Measurements from ENCODE around the gene RTP5.
"Not testable (repeated sequence)": the region's sequence is repeated elsewhere in the genome, so short reads cannot be mapped to it uniquely, and the experiment has no call there.

The RTP5 gene

DNA sequence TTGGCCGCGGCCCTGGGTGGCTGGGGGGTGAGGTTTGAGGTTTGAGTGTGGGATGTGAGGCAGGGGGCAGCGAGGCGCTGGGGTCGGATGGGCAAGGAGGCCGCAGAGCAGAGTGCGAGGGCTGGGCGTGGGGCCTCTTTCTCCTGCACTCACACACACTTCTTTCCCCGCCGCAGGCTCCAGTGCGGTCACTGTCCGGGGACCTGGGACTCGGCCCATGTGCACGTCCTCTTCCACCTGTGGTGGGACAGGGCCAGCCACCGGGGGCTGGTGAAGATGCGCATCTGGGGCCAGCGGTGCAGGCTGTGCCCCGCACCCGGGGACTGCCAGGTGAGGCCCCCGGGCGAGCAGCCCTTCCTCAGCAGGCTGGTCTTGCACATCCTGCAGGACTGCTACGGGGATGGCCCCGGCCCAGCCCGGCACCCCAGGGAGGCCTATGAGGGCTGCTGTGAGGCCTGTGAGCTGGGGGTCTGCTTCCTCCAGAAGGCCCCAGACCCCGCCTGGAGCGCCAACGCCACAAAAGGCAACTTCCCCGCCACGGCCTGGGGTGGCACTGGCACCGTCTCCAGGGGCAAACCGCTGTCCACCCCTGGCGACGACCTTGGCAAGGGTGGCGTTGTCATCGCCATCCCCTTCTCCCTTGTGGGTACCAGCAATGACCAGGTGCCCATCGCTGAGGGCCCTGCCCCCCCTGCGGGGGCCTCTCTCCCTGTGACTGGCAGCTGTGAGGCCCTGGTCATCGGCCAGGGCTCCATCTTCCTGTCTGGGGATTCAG, 2.2 kb downstream of the RTP5 start:
- DNase-seq, result no peak

DNA sequence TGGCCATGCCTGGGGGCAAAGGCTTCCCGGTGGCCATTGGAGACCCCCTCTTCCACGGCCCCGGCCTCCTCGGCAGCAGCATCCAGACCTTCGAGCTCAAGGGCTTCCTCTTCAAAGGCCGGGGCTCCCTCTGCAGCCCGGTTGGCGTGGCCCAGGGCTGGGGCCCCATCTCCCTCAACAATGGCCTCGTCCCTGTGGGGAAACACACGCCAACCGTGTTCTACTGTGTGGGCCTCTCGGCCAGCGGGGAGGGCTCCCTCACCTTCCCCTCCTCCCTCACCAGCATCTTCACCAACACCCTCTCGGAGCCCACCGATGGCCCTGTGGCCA, 2.7 kb downstream of the RTP5 start:
- no peak for DNase-seq

DNA sequence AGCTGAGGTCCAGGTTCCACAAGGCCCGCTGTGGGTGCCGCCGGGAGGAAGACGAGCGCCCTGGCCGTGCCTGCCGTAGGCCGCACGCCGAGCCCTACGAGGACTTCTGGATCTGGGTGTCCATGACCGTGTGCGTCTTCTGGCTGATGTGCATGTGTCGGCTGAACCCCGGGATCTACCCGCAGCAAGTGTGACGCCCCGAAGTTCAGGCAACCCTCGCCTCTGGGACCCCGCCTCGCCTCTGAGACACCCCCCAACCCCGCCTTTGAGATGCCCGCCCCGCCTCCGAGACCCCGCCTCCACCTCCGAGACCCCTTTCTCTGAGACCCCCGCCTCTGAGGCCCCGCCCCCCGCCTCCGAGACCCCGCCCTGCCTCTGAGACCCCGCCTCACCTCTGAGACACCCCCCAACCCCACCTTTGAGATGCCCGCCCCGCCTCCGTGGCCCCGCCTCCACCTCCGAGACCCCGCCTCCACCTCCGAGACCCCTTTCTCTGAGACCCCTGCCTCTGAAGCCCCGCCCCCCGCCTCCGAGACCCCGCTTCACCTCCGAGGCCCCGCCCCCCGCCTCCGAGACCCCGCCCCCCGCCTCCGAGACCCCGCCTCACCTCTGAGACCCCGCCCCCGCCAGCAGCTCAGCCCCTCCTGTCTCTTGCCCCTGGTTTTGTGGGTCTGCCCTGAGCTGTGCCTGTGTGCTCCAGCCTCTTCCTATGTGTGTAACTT, 3.7 kb downstream of the RTP5 start:
- DNase-seq, result no peak

DNA sequence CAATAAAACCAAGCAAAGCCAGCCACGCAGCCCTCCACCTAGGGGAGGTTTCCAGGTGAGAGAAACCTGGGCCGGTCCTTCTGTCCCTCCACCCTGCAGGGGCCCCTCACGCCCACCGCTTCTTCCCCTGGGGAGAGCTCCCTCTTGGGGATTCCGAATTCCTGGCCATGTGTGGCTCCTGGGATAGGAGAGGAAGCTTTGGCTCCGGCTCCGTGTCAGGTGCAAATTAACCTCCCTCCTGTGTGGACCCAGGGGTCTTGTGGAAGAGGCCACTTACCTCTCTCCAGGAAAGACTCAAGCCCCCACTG, 4.2 kb downstream of the RTP5 start:
- DNase-seq, result no peak

DNA sequence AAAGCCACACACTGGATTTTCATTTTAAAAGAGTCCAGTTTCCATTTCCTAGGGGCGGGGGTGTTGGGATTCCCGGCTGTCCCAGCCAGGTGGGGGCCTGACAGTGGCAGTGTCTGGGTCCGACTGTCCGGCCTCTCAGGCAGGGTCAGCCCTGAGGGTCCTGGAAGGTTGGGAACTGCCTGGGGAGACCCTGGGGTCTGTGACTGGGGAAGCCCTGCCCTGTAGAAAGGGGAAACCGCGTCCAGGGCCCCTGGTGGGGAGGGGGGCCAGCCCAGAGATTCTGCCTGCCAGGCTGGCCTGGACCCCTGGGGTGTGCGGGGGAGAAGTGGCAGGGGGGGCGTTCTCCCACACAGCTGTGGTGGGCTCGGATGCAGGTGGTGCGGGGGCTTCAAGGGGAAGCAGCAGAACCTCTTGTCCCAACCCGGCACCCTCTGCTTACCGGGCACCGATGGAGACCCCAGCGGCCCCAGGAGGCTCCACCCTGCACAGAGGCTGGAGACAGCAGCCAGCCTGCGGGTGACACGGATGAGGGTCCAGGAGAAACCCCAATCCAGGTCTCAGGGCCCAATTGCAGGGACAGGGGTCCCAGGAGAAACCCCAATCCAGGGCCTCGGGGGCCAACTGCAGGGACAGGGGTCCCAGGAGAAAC, 4.9 kb downstream of the RTP5 start:
- no peak for DNase-seq

DNA sequence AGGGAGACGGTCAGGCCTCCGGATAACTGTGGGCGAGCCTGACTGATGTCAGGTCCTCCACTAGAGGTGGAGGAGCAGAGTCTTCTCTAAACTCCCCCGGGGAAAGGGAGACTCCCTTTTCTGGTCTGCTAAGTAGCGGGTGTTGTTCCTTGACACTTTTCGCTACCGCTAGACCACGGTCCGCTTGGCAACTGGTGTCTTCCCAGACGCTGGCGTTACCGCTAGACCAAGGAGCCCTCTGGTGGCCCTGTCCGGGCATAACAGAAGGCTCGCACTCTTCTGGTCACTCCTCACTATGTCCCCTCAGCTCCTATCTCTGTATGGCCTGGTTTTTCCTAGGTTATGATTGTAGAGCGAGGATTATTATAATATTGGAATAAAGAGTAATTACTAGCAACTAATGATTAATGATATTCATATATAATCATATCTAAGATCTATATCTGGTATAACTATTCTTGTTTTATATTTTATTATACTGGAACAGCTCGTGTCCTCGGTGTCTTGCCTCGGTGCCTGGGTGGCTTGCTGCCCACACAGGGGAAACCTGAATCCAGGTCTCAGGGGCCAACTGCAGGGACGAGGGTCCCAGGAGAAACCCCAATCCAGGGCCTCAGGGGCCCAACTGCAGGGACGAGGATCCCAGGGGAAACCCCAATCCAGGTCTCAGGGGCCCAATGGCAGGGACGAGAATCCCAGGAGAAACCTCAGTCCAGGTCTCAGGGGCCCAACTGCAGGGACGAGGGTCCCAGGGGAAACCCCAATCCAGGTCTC, 6.4 kb downstream of the RTP5 start:
- DNase-seq, result not testable (repeated sequence)

DNA sequence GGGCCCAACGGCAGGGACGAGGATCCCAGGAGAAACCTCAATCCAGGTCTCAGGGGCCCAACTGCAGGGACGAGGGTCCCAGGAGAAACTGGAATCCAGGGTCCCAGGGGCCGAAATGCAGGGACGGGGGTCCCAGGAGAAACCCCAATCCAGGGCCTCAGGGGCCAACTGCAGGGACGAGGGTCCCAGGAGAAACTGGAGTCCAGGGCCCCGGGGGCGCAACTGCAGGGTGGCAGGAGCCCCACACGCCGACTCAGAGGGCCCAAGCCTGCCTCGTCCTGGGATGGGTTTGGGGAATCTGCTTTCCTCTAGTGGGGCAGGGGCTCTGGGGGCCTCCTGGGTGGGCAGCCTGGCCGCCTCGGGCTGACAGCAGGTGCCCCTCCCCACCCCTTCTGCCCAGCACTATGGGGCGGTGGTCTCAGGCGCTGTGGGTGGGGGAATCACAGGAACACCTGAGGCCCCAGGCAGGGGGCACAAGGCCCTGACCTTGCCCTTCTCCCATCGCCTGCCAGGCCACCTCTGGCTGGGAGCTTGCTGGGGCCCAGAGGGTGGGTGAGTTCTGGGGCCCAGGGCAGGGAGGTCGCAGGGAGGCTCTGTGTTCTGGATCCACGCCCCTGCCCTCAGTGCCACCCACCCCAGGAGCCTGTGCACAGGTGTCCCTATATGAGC, 7.1 kb downstream of the RTP5 start:
- no peak for DNase-seq

DNA sequence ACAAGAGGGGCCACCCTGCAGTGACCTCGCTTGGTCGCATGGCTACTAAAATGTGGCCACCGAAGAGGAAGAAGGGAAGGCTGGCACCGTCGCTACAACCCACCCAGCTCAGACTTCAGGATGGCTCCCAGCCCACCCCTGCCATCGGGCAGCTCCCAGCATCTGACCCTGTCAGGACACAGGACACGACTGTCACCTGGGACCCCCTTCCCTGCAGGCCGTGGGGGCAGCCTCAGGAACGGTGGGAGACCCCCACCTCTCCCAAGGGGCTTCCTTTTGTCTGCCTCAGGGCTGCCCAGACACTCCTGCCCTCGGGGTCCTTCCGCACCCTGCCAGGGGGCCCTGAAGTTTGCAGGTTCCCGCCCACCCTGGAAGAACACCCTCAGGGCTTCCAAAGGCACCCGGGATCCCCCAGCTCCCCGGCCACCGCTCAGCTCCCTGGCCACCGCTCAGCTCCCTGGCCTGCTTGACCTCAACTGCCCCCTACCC, 7.7 kb downstream of the RTP5 start:
- DNase-seq, result no peak

DNA sequence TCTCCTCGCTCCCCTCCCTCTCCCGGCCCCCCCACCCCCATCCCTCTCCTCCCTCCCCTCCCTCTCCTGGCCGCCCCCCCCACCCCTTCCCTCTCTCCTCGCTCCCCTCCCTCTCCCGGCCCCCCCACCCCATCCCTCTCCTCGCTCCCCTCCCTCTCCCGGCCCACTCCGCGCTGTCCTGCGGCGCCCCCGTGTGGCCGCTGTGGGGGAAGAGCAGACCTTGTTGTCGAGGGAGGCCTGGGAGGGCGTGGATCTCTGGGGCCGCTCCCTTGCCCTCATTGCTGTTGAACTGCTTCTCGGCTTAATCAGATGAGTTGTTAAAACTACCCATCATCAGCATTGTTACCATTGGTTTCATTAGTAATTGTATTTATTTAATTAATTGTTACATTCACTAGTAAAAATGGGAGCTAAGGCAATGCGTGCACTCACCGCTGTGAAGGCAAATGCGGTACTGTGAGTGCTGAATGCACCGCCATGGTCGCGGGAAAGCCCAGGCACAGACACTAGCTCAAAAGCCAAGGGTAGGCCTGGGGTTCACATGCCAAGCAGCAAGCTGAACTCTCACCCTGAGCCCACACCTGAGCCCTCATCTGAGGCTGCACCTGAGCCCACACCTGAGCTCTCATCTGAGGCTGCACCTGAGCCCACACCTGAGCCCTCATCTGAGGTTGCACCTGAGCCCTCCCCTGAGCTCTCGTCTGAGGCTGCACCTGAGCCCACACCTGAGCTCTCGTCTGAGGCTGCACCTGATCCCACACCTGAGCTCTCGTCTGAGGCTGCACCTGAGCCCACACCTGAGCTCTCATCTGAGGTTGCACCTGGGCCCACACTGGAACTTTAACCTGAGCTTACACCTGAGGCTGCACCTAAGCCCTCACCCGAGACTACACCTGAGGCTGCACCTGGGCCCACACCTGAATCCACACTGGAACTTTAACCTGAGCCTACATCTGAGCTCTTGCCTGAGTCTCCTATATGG, 8.8 kb downstream of the RTP5 start:
- DNase-seq, result peak; percentile 14

DNA sequence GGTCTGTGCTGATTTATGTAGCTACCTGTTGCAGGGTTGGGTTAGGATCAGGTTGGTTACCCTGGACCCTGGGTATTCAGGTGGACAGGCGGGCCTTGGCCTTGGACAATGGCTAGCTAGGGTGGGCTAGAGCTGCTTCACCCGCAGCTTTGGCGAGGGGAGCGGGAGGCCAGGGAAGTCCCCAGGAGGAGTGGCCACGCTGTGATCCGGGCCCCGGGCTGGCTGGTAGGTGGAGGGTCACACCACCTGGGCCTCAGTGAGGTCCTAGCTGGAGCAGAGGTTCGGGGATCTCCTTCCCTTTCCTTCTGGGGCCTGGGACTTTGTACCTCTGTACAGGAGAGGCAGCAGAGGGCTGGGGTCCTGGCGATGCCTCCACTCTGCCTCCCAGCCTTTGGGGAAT, 9.8 kb downstream of the RTP5 start:
- no peak for DNase-seq

DNA sequence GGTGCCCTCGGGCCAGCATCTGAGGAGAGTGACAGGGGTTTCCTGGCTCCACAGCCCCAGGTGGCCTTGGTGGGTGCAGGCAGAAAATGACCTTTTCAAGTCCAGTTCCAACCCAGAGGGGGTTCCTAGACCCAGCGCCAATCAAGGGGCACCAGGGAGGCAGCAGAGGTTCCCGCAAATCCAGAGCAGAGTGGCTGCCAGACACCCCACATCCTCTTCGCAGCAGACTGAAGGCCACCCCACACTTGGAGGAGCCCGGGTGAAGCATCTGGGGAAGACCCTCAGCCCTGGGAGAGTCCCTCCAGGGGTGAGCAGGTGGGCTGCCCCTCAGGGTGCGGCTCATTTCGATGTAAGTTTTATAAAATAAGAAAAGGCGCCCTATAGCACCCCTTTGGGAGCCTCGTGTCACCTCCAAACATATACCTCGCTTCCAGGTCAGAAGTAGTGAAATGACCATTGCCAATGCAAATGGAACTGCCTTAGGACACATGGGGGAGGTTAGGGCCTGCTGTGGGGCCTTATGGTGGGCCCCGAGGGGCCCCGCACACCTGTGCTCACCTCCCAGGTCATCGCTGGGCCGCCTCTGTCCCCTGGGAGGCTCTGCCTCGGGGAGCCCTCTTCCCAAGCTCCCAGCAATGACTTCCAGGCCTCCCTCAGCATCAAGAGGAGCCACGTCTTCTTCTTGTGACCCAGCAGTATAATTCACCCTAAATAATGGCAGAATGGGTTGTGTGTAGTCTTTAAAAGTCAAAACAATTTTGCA, 11.0 kb downstream of the RTP5 start:
- no peak for DNase-seq

DNA sequence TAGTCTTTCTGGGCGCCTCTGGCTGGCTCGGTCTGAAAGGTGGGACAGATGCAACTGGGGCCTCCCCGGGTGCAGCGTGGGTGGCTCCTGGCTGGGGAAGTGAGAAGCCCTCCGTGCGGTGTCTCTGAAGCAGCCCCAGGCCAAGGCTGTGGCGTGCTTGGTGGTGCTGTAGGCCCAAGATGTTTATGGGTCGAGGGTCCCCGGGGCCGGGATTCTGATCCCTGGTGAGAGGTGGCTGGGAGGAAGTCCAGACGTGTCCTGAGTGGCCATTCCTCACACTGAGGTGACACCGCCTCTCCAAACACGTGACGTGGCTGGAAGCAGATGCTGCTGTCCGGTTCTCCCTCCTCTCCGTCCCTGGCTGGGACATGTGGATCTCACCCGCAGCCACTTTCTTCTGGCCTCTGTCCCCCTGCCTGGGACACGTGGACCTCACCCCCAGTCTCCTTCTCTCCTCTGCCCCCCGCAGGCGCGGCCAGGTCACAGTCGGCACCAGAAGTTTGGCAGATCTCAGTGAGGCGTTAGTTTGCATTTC, 12.6 kb downstream of the RTP5 start:
- no peak for DNase-seq

DNA sequence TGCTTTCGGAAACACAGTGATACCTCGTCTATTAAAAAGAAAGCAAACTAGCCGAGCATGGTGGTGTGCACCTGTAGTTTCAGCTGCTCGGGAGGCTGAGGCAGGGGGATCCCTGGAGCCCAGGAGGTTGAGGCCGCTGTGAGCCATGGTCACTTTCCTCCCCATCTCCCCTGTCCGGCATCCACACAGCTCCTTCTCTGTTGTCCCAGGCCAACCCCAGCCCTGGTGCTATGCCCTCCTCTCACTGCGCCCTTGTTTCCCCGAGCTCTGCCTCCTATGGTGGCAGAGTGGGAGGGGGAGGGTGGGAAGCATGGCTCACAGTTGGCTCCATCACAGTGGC, 15.4 kb downstream of the RTP5 start:
- no peak for DNase-seq

DNA sequence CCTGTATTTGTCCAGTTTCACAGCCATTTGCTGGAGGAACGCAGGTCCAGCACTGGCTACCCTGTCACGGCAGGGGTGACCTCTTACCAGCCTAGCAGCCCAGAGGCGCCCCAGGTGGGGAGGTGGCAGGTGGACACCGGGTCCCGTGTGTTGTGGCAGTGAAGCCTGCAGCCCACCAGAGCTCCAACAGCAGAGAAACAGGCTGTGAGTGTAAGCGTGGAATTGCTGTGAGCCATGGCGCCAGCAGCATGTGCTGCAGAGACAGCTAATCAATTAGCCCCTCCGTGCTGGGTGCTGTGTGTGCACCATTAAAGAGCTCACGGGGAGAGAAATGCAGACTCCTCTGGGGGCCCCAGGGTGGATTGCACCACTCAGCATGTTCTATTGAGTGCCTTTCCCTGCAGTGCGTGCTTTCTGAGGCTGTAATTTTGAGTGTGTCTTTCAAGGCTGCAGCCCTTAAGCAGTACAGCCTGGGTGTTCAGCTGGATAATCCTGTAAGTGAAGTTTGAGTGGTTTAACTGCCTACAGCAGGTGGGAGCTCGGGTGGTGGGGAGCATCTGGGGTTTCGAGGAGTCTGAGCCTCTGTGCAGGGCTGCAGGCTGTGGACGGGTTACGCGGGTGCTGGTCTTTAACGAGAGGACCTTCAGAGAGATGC, 15.9 kb downstream of the RTP5 start:
- no peak for DNase-seq

DNA sequence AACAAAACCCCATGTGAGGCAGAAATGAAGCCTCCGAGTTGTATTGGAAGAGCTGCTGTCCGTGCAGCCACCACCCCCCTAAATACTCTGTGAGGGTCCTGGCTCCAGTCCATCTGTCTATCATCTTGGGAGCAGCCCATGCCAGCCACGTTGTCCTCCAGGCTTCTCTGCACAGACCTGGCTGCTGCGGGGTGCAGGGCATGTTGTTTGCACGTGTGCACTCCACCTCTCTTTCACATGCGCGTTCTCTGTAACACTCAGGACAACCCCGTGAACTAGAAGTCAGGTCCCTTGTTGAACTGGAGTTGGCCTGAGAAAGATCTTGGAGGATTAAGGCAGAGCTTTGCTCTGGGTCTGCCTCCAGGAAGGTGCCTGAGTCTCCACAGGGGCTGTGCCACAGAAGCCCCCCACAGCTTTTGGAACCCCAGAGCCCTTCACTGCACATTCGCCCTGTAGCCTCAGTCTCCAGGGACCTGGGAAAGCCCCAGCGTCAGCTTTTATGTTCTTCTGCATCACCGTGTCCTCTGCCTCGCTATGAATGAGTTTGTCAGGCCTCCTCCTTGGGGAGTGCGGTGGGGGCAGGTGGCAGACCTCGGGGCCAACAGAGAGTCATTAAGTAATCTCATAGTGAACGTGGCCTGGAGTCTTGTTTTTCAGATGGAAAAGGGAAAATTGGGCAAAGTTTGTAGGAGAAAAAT, 16.6 kb downstream of the RTP5 start:
- peak; percentile 9 for DNase-seq

DNA sequence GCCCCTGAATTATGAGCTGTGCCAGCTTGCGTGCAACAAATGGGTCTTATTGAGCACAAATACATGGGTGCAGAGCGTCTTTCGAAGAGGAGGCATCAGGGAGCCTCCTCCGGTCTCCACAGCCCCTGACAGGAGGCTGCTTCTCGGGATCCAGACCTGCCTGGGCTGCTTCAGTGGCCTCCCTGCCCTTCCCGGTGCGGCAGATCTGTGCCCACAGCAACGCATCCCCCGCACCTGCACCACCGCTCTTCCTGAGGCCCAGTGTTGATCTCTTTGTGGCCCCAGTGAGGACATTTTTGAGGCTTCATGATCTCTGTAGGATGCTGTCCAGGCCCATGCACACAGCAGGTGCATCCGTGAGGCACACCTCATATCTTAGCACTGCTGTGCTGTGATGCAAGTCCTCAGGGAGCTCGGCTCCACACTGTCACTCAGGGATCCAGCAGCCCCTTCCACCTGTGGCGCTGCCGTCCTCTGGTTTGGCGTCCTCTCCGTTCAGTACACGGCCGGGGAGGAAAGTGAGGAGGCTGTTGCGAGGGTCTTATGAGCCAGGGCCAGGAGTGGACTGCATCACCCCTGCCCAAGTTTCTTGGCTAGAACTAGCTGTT, 17.4 kb downstream of the RTP5 start:
- DNase-seq, result no peak

DNA sequence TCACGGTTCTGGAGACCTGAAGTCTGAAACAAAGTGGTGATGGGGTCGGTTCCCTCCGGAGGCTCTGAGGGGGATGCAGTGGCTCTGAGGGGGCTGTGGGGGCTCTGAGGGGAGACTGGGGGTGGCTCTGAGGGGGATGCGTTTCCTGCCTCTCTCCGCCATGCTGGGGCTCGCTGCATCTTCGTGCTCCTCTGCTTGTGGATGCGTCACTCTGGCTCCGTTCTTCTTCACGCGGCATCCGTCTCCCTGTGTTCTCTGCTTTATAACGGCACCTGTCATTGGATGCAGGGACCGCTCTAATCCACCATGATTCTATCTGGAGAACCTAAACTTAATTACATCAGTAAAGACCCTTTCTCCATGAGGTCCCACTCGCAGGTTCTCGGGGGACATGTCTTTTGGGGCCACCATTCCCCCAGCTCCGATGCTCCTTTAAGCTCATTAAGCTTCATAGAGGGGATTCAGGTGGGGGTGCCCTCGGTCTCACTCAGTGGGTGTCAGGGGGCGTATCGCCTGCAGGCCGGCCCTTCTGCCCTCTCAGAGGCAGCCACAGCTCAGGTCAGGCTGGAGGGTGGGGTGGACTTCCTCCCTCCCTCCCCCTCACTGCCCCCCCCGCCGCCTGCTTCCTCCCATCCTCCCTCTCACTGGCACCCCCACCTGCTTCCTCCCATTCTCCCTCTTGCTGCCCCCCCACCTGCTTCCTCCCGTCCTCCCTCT, 18.4 kb downstream of the RTP5 start:
- DNase-seq, result no peak

DNA sequence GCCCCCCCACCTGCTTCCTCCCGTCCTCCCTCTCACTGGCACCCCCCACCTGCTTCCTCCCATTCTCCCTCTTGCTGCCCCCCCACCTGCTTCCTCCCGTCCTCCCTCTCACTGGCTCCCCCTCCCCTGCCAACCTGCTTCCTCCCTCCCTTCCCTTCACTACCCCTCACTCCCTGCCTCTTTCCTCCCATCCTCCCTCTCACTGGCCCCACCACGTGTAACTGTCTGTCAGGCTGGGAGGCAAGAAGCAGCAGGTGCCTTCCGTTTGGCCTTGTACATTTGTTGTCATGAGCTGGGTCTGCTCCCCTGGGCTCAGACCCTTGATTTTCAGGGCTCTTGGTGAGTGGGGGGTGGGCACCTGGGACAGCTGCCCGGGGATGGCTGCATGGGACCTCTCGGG, 19.1 kb downstream of the RTP5 start:
- no peak for DNase-seq

Measured in NCI-H510A treated with DMSO at 0.1 percent for 48 hours (cell line).